Activated gamma-delta T cell (primary cell): Measurements from ENCODE around the gene FTO.

Experiments used
- DNase-seq: peaks from one replicate; lab custom pipeline; 2025; lab: John Stamatoyannopoulos, UW

Gene FTO

DNA sequence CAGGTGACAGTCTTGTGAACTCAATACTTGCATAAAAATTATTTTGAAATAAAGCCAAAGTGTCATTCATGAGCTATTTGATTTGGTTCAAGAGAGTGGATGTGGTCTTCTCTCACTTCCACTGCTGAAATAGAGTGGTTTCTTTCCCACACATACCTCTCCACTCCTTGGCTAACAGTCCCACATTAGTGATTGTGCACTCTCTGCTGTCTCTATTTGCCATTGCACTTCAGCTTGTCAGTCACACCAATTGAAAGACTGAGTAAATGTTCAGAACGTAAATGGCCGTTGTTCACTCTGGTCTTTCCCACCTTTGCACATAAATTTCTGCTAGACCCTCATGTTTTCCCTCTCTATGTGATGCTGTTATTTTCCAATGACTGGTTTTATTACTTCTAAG is 197.5 kb downstream of the FTO start:
- no peak for DNase-seq

DNA sequence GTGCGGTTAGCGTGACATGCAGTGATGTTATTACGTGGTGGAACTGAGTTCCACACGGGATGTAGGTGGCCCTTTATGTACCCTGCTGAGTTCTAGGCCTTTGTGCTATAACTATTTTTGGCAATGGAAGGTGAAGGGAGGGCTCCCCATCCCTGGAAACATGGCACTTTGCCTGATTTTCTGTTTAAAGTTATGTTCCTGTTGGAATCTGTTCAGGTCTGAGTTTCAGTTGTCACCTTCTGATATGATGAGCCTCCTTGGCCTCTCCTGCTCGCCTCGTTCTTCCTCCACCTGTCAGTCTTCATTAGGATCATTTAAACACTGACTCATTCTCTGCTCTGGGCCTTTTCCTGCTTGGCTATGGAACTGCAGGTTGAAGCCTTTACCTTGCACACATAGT is 200.6 kb downstream of the FTO start:
- DNase-seq, result no peak

DNA sequence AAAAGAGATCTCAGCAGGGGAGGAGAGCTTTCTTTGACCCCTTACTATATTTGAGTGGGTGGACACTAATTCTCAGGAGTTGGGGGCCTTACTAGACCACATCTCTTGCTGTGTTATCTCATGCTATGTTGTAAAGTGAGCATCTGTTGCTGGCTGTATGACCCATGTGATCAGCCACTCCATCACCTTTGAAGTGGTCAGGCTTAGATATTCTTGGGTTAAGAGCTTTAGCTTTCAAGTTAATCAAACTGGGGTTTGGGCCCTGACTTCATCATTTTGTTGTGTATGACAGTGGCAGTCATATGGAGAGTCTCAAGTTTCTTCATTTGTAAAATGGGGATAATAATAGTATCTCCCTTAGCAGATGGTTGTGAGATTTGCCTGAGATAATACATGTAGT is 201.1 kb downstream of the FTO start:
- DNase-seq, result no peak

DNA sequence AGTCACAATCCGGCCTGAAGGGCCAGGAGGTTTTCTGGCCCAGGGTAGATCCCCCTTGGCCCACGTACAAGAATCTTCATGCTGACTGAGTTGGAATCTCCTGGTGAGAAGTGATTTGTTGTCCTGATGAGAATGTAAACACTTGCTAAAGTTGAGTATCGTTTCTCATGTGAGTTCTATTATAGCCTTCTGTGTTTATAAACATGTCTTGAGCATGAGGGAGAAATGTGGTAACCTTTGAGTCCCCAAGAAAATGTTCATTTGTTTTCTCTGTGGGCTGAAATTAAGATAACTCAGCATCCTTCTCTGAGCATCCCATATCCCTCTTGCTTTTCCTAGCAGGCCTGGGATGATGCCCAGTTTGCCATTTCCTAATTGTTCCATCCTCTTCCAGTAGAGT is 204.8 kb downstream of the FTO start:
- no peak for DNase-seq

DNA sequence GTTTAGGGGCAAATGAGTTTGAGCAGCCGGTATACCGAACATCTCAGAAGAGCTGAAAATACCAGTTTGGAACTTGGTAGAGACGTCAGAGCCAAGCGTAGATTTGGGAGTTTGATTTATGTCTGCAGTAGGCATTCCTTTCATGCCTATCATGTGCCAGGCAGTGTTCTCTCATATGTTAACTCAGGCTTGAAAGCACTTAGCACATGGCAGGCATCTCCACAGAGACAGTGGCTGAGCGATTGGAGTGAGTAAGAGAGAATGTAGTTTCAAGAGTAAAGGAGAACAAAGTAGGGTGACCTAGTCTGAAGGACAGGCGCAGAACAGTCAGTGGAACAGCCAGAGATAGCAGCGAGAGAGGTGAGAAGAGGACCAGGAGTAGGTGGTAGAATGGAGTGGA is 207.0 kb downstream of the FTO start:
- DNase-seq, result no peak

DNA sequence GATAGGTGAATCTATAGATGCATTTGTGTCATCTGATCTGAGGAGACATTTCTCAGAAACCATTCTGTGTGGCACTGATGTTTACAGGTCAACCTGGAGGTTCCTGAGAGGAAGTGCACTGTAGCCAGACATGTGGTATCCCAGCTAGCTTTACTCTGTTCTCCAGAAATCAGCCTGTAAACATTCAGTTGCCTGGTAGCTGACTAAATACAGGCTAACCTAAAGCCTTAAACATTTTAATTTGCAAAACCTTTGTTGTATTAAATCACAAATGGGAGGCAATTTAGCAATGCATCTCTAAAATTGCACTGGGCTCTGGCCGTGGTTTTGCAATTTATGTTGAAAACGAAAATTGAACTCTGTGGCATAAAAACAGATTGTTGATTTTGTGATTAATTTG is 207.6 kb downstream of the FTO start:
- DNase-seq, result no peak

DNA sequence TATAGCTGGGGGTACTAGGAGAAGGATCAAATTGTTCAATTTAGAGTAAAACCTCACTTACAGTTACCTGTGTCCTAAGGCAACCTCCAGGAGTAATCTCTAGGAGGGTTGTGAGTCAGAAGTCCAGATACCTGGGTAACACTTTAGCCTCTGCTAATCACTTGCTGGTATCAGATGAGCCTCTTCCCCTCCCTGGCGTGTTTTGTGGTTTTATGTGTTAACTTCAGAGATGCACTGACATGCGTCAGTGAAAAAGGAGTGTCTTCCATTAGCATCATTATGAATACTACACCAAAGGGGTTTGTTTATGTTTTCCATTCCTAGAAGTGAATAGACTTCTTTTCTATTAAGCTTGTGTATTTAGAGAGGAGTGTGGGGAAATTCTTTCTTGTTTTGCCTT is 208.2 kb downstream of the FTO start:
- DNase-seq, result no peak

DNA sequence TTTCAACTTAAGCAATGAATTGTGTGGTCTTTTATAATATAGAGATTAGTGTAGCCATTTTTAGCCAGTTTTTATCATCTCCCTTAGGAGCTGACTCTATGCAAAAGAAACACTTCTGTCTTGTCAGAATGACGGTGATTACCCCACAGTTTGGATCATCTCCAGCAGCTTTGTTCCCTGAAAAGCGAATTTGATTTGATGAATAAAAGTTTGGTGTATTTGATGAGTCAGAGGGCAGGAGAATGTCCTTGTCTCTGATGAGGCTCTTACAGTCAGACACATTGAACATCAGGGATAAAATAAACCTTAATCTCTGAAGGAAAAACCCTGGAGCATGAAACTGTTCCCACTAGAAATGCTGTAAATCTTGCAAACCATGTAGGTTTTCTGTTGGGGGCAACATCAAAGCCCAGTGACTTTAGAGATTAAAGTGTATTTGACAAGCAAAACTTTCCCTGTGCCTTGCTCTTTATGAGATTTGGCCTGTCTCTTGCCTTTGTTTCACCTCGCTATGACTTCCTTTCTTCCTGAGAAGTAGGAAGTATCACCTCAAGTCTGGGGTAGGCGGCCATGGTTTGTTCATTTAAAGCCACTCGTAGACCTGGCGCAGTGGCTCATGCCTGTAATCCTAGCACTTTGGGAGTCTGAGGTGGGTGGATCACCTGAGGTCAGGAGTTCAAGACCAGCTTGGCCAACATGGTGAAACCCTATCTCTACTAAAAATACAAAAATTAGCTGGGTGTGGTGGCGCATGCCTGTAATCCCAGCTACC is 209.3 kb downstream of the FTO start:
- DNase-seq, result no peak

DNA sequence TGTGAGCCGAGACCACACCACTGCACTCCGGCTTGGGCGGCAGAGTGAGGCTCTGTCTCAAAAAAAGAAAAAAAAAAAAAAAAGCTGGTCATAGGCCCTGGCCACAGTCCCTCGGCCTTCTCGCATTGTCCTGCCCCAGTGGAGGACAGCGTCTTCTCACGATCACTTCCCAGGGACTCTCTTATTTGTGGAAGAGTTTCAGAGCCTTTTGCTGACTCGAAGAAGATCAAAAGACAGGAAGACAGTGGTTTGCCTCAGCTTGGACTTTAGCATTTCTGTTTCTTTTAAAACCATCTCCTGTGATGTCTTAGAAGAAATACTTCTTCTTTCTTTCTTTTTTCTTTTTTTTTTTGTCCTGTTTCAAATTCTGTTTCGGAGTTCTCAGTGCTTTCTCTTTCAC is 210.0 kb downstream of the FTO start:
- DNase-seq, result no peak

DNA sequence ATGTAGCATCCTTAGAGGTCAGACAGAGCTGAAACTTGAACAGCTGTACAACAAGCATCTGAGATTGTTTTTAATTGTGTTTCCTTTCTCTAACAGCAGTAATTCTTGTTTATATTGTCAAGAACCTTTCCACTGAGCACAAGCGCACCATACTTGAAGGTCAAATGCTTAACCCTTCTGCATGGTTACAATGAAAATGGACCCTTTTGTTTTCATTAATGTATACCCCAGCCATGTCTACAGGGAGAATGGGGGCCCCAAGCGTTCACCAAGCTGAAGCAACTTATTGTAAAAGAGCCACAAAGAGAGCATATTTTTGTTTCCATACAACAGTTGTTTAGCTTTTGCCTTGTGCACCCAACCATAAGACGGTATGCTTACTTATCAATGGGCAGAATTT is 210.8 kb downstream of the FTO start:
- DNase-seq, result no peak

DNA sequence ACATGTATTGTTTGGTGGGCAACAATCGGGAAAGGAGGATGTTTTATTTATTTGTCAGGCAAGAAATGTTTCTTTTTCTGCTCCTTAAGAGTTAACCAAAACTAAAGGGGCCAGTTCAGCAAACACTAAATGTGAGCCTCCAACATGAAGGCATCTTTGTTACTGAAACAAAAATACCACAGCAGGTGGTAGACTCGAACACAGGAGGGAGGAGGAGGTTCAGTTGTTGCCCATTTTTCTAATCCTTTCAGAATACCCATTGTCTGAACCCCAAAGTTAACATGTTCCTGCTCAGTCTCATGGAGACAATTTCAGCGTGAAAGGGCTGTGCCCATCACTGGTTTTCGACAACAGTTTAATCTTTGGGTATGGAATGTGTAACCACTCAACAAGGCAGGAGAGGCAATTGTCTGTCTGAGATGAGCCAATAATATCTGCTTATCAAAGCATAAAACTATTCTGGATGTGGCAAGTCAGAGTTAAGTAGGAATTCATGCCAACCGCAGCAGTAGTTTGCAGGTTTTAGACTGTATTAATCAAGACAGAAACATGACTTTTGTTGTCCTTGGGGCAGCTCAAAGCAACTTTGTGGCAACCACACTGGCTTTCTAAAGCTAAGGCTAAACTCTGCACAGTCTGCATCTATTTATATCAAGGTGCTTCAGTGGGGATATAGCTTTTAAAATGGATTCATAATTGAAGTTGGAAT is 211.7 kb downstream of the FTO start:
- no peak for DNase-seq

DNA sequence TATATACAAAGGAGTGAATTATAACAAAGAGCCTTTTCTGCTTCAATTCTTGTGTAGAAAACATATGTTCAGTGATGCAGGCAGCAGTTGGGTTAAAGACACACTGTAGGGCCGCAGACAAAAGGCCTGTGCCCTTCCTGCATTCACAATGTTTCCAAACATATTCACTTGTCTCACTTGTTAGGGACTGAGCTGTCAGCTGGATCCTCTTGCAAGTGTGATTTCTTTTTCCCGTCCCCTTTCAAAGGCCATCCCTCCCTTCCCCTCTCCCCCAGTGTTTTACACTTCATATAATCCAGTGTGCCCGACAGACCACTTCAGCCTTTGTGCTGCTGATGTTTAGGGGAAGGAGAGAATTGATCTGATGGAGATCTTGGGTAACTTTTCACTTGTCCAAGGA is 217.0 kb downstream of the FTO start:
- DNase-seq, result no peak

DNA sequence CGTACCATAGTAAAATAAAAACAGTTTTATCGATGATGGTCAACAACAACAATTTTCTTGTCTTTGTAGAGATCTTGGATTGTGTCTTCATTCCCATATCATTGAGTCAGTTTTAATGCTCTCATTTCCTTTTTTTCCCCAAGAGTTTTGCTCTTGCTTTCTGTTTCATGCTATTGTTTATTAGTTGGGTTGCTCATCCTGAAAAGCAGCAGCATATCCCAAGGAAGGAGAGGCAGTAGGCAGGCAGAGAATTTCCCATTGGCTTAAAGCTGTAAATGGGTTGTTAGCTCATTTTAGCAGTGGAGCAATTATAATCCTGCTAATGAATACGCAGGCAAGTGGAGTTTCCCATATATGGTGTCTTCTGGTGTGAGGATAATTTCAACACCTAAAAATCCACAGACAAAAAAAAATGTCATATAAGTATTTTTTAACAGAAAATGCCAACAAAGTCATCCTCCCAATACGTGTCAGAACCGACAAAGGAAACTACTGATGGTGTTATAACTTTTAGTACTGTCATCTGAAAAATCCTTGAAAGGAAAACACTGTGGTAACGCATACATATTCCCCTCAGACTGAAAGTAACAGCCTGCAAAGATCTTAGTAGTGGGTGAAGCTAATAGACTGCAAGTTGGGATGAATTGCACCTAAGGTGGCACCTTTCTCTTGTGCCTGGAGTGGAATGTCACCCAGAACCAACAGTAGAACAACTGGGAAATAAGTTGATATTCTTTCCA is 218.3 kb downstream of the FTO start:
- no peak for DNase-seq

DNA sequence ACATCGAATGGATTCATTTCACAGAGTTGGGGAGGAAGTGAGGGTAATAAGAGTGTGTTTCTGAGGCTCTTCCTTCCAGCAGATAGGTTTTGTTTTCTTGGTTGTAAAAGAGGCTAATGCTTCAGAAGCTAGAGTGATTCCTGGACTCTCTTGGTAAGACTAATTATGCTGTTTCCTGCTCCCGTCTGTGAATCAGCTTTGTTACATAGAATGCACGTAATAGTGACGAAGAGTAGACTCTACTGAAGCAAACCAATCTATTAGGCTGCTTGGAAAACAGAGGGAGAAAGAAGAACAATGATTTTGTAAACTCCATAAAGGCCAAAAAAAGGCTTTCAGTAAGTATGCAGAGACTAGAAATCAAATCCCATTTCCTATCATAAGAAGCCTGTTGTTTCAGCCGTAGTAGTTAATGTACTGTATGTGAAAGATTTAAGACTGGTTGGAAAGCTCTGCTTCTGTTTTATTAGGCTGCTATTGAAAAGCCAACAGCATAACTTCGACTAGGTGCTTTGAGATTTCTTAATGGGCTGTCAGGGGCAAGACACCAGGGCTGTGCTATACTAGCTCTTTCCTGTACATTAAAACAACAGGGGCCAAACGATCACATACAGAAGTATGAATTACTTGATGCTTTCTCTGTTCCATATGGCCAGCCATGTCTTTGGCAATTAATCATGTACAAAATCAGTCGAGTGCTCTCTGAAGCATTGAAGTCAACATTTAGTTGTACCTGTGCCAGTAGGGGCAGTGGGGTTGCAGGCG is 219.0 kb downstream of the FTO start:
- no peak for DNase-seq

DNA sequence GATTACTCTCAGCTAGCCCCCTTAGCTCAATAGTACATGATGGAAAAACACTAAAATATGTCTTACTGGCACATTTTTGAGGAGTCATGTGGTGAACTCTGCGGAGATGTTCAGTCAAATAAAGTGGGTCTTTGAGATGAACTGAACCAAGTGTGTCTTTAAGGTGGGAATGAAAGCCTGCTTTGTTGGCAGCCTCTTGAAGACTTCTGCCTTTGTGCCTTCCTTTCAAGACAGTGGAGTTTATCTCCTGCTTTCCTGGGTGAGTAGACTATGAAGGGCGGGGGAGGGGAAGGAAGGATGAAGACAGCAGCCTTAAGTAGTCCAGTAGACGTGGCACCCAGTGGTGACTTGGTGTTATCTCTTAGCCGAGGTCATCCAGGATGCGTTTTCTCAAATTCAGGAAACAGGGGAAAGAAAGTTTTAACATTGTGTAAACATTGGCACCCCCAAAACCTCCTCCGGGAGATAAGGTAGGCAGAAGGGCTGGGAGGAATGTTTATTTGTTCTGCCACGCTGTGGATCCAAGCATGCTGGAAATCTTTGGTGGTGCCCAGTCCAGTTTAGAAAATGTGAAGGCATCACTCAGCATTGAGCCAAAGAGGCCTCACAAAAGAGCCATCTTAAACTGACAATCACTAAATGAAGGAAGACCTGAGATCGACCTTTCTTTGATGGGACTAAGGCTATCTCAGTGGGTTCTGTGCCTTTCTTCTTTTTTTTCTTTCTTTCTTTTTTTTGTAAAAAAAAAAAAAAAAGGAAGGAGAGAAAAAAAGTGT is 220.6 kb downstream of the FTO start:
- no peak for DNase-seq

DNA sequence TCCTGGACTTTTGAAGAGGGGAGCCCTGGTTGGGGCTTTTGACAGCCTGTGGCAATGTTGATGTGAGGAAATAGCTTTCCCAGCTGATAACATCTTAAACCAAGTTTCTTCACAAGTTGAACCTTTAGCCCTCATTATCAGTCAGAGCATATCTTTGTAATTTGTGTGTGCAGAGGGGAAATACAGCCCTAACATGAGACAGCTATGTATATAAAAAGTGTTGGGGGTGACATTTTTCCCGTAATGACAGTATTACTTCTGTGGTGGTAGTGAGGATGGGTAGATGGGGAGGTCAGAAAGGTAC is 221.1 kb downstream of the FTO start:
- DNase-seq, result no peak

DNA sequence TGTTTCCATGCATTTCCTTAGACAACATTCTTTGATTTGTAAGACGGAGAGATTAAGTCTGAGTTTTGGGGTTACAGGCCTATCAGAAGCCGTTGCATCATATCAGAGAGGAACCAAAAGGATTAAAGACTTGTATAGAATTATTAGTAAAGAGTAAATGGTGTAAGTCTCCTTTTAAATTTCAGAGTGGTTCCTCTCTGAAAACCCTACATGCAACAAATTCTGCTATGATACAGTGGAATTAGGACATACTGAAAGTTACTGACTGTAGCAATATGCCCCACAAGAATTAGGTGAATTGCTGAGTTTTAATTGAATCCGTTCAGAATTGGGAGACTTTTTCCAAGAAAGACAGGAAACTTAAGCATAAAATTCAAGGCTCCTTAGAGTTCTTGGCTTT is 221.6 kb downstream of the FTO start:
- DNase-seq, result no peak

DNA sequence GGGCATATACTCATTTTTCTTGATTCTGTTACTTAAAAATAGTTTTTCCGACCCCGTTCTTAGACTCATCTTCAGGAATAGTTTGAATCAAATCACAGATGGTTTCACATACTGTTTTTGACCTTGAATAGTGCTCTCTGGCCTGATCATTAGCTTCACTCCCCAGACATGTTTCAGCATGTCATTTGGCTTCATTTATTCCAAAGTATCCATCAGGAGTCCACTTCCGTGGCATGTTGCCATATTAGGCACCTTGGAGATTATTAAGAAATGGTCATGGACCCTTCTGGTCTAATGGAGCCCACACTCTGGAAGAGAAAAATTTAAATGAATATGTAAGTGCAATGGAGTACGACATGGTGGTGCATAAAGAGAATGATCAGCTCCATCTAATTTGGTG is 222.3 kb downstream of the FTO start:
- no peak for DNase-seq

DNA sequence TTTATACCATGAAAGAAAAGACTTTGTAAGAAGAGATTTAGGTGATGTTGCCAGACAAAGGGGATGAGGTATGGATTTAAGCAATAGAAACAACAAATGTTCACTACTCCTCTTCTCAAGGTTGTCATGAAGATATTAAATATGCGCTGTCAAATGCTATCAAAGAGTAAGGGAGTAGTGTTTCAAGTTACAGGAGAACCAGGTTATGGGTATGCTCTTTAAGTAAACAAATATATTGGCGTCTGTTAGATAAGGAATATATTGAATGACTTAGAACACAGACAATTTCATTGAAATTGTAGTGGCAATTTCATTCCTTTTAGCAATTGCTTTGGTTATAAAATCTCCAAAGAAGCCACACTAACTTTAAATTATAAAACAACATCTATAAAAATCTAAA is 229.0 kb downstream of the FTO start:
- no peak for DNase-seq

DNA sequence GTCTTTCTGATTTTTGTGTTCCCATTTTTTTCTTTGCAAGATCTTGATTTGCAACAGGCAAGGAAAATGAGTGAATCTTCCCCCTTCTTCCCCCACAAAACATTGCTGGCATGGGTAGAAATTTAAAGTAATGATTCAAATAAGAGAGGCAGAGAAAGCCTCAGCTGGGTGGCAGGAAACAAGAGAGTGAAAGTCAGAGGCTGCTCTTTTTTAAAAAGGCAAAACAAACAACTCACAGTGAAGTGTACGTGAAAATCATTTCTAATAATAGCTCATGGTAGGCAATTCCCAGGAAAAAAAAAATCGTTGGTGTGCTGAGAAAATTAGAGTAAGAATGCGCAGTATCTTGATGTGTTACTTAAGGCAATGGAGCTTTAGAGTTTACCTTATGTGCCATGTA is 229.5 kb downstream of the FTO start:
- DNase-seq, result no peak

DNA sequence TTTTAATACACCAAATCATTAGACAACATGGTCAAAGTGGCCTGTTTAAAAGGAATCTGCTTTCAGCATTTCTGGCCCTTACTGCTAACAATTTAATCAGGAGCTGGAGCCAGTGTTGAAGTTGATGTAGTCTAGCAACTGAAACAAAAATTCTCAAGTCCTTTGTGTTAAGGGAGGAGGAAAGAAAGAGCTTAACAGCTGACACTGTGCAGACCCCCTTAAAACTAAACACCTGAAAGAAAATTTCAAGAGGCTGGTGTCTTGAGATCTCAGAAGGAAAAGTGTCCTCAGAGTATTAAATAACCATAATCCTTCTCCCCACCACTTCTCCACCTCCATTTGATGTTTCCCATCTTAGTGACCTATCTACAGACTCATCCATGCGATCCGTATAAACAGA is 232.1 kb downstream of the FTO start:
- no peak for DNase-seq

DNA sequence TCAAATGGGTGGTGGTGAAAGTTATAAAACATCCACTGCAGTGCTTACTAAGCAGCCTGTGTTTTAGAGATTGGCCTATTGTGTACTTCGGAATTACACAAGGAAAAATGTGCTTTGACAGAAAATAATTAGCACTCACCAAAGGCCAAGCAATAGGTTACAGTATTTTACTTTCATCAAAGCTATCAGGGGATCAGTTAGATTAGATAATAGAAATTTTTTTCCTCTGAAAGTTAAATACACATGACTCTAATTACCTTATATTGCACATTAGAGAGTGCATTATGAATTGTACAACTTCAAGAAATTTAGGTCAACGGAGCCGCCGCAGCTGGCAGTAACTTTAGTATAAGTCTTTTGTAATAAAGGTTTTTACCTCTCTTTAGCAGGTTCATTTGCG is 232.6 kb downstream of the FTO start:
- DNase-seq, result no peak
